ENCODE data around the gene DDO.

The DDO gene, protein sequence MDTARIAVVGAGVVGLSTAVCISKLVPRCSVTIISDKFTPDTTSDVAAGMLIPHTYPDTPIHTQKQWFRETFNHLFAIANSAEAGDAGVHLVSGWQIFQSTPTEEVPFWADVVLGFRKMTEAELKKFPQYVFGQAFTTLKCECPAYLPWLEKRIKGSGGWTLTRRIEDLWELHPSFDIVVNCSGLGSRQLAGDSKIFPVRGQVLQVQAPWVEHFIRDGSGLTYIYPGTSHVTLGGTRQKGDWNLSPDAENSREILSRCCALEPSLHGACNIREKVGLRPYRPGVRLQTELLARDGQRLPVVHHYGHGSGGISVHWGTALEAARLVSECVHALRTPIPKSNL

GRCh38 chr6:110415086-110415916, at the start of gene DDO:
TSS of gene DDO (minus strand) at chr6:110415575. CDS start at chr6:110413462, 2,113 bp downstream.
- DNase-seq: peak; percentile 74 to 86

GRCh38 chr6:110462884-110463481, 47.6 kb upstream of the DDO start:
- no peak for DNase-seq

GRCh38 chr6:110461376-110461775, 46.0 kb upstream of the DDO start:
- no peak for DNase-seq

DNA sequence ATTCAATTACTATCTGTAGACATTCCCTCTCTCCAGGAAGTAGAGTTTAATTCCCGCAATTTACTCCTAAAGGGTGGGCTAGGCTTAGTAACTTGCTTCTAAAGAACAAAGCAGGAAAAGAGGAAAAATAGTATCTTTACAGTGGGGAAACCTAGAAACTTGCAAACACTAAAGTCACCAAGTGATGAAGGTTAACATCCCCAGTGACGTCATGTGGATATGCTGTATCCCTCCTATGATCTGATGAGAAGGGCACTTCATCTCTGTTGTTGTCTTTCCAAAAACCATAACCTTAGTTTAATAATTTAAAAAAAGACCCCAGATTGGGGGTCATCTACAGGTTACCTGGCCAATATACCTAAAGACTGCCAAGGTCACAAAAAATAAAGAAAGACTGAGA, 43.8 kb upstream of the DDO start:
- DNase-seq: no peak

- no peak for DNase-seq
Observed at GRCh38 chr6:110458476-110458875, 43.1 kb upstream of the DDO start.

- peak in 1 of 2 donors; percentile 65 for DNase-seq
Observed at GRCh38 chr6:110457567-110458175, 42.3 kb upstream of the DDO start.

- DNase-seq: no peak
Observed at GRCh38 chr6:110456694-110457093, 41.3 kb upstream of the DDO start.

- DNase-seq: no peak
Observed at GRCh38 chr6:110449541-110449895, 34.1 kb upstream of the DDO start.

GRCh38 chr6:110448846-110449540, 33.6 kb upstream of the DDO start:
- DNase-seq: peak; percentile 3 to 4

DNA sequence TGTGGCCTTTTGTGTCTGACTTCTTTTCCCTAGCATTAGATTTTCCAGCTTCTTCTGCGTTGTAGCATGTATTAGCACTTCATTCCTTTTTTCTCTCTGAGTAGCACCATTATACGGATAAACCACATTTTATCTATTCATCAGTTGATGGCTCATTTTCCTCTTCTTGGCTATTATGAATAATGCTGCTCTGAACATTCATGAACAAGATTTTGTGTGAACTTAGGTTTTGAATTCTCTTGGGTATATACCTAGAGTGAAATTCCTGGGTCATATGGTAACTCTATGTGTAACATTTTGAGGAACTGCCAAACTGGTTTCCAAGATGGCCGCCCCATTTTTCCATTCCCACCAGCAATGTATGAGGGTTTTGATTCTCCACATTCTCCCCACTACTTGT, 32.4 kb upstream of the DDO start:
- no peak for DNase-seq

GRCh38 chr6:110446405-110446804, 31.0 kb upstream of the DDO start:
- no peak for DNase-seq

DNA sequence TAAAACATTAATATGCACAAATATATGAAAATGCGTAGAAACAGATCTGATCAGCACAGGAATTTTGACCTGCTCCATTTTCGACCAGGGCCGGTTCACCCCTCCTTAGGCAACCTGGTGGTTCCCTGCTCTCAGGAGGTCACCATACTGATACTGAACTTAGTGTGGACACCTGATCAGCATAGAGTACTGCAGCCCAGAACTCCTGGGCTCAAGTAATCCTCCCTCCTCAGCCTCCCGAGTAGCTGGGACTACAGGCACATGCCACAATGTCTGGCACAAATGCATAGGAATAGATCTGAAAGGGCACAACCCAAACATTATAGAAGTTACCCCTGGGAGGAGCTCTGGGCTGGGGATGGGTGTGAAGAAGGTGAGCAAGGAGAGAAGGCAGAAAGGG, 24.7 kb upstream of the DDO start:
- no peak for DNase-seq

- no peak for DNase-seq
Observed at GRCh38 chr6:110439356-110439755, 24.0 kb upstream of the DDO start.

- no peak for DNase-seq
Observed at GRCh38 chr6:110434961-110435602, 19.7 kb upstream of the DDO start.

DNA sequence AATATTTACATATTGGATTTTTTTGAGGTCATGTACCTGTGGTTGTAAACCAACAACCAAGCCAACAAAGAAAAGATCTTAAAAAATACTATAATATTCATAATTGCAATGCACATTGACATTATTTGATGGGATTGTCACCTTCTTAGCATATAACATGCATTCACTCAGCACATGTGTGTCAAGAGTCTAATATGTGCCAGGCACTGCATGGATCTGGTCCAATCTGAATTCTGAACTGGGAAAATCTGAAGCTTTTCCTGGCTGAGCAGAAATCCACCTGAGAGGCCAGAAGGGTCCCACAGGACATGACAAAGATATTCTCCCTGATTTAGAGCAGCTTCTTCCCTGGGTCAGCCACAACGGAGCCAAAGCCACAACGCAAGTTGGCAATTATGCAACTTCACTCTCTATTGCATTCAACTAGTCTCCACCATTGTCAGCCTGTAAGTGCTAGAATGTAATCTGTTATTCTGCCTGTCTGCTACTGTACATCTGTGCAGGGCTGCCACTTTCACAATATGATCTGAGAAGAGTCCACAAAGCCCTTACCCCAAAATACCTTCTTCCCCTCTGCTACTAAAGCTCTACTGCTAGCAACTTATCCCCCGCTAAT, 17.0 kb upstream of the DDO start:
- peak; percentile 11 to 29 for DNase-seq

GRCh38 chr6:110430741-110431140, 15.4 kb upstream of the DDO start:
- DNase-seq: no peak

- no peak for DNase-seq
Observed at GRCh38 chr6:110430236-110430635, 14.9 kb upstream of the DDO start.

DNA sequence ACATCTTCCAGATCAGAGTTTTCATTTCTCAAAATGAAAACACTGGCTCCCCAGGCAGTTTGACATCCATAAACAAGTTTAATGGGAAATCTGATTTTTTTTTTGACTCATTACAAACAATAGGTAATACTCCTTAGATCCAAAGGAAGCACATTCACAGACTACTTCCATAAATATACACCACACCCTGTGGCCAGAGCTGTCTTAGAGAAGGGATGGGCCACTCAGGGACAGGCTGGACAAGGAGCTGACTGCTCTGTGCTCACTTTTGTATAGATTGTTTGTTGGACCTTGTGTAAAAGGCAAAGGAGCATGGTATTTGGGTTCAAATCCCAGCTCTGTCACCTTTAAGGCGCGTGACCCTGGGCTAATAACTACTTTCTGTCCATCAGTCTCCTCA, 12.8 kb upstream of the DDO start:
- DNase-seq: no peak

DNA sequence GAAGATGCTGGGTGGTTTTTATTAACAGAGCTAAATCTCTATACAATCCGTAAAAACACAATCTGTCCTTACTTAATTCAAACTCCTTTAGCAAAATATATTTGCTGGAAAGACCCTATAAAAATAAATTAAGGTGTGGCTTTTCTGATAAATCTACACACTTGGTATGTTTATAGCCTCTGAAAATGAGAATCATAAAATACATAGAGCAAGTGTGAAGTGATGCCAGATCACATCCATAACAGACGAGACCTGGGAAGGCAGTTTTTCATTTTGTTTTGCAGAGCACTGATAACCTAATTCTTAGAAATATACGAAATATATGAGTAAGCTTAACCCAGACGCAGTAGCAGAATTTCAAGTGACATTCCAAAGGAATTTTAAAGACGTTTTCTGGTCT, 10.4 kb upstream of the DDO start:
- DNase-seq: no peak

DNA sequence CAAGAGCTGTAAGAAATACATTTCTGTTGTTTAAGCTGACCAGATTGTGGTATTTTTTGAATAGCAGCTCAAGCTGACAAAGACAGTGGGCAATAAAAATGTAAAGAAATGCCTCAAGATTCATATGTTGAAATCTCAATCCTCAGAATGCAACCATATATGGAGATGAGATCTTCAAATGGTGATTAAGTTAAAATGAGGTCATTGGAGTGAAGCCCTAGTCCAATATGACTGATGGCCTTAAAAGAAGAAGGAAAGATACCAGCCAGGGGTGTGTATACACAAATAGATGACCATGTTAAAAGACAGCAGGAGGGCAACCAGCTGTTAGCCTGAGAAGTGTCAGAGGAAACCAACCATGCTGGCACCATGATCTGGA, 7.1 kb upstream of the DDO start:
- peak; percentile 19 to 22 for DNase-seq

DNA sequence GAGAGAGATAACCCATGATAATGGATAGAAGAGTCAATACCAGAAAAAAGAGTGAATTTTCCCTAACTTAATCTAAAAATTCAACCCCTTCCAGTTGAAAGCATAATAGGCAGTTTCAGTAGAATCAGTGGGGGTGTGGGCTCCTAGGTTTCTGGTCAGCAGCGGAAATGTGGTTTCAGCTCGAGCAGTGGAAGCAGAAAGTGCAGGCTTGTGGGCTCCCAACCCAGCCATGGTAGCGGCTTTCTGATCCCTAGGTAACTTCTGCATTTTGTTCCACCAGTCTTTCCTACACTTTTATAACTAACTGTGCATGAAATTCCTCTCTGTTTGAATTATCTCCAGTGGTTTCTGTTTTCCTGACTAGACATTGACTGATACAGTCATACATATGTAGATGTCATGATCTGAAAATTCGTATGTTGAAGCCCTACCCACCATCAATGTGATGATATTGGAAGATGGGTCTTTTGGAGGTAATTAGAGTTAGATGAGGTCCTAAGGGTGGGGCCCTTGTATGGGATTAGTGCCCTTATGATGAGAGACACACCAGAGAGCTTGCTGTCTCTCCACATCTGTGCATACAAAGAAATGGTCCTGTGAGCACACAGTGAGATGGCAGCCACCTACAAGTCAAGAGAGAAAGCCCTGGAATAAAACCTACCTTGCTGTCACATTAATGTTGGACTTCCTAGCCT, 6.5 kb upstream of the DDO start:
- peak; percentile 17 to 25 for DNase-seq

Measured in inflammatory macrophage treated with lipopolysaccharide for 1 hour (primary cell).